ENCODE results near the gene EEFSEC.

Gene EEFSEC

GRCh38 chr3:128179484-128179819, 26.2 kb downstream of the EEFSEC start:
- DNase-seq (ENCODE audit: extremely low spot score) = no peak
- no peak for TF ChIP-seq ELF4 (IDR thresholded peaks at IDR 0.05)
- TF ChIP-seq PKNOX1 (IDR thresholded peaks at IDR 0.05) = no peak
- no peak for TF ChIP-seq SP1 (IDR thresholded peaks at IDR 0.05)
- TF ChIP-seq TARDBP (IDR thresholded peaks at IDR 0.05) = no peak
- no peak for TF ChIP-seq FOXK2 (IDR thresholded peaks at IDR 0.05)
- TF ChIP-seq ZNF384 (IDR thresholded peaks at IDR 0.05) = no peak
- no peak for TF ChIP-seq CTBP1 (IDR thresholded peaks at IDR 0.05; ENCODE audit: borderline replicate concordance)
- no peak for TF ChIP-seq NFRKB (IDR thresholded peaks at IDR 0.05)
- no peak for TF ChIP-seq LEF1 (IDR thresholded peaks at IDR 0.05; ENCODE audit: borderline replicate concordance)
- no peak for TF ChIP-seq ARNT (IDR thresholded peaks at IDR 0.05)
- no peak for TF ChIP-seq BHLHE40 (IDR thresholded peaks at IDR 0.05; ENCODE audit: borderline replicate concordance)
- no peak for TF ChIP-seq FOXM1 (IDR thresholded peaks at IDR 0.05; ENCODE audit: borderline replicate concordance)
- no peak for TF ChIP-seq SUZ12 (IDR thresholded peaks at IDR 0.05)
- TF ChIP-seq L3MBTL2 (conservative IDR thresholded peaks at IDR 0.05) = no peak
- TF ChIP-seq HDGF (IDR thresholded peaks at IDR 0.05; ENCODE audit: borderline replicate concordance) = no peak
- TF ChIP-seq FOXA1 (IDR thresholded peaks at IDR 0.05) = no peak
- ChIA-PET POLR2A (no interaction called here), CTCF (no interaction called here)

- TF ChIP-seq HDGF (IDR thresholded peaks at IDR 0.05; ENCODE audit: borderline replicate concordance) = no peak
- no peak for TF ChIP-seq SP1 (IDR thresholded peaks at IDR 0.05)
- no peak for TF ChIP-seq FOXM1 (IDR thresholded peaks at IDR 0.05; ENCODE audit: borderline replicate concordance)
- no peak for TF ChIP-seq PKNOX1 (IDR thresholded peaks at IDR 0.05)
- DNase-seq (ENCODE audit: extremely low spot score) = no peak
- CTCF ChIA-PET = no interaction called here
- POLR2A ChIA-PET = no interaction called here
These were observed 27.2 kb downstream of the EEFSEC start for GRCh38 chr3:128180436-128180835.

GRCh38 chr3:128180913-128181312, 27.6 kb downstream of the EEFSEC start:
- ChIA-PET CTCF (no interaction called here), POLR2A (no interaction called here)
- no peak for DNase-seq (ENCODE audit: extremely low spot score)
- TF ChIP-seq L3MBTL2 (conservative IDR thresholded peaks at IDR 0.05) (no peak), FOXK2 (IDR thresholded peaks at IDR 0.05) (no peak), LEF1 (IDR thresholded peaks at IDR 0.05; ENCODE audit: borderline replicate concordance) (no peak), CTBP1 (IDR thresholded peaks at IDR 0.05; ENCODE audit: borderline replicate concordance) (no peak), SP1 (IDR thresholded peaks at IDR 0.05) (no peak)

- TF ChIP-seq SUZ12 (IDR thresholded peaks at IDR 0.05) (no peak), ARNT (IDR thresholded peaks at IDR 0.05) (no peak), SP1 (IDR thresholded peaks at IDR 0.05) (no peak), ZNF384 (IDR thresholded peaks at IDR 0.05) (no peak), L3MBTL2 (conservative IDR thresholded peaks at IDR 0.05) (no peak), FOXM1 (IDR thresholded peaks at IDR 0.05; ENCODE audit: borderline replicate concordance) (no peak), FOXA1 (IDR thresholded peaks at IDR 0.05) (no peak), HDGF (IDR thresholded peaks at IDR 0.05; ENCODE audit: borderline replicate concordance) (no peak), NFRKB (IDR thresholded peaks at IDR 0.05) (no peak), ELF4 (IDR thresholded peaks at IDR 0.05) (no peak)
- ChIA-PET POLR2A (no interaction called here), CTCF (no interaction called here)
- DNase-seq (ENCODE audit: extremely low spot score) = no peak
These were observed 29.4 kb downstream of the EEFSEC start for GRCh38 chr3:128182656-128183055.

GRCh38 chr3:128185630-128186447, 32.6 kb downstream of the EEFSEC start:
- no peak for DNase-seq (ENCODE audit: extremely low spot score)
- ChIA-PET CTCF (no interaction called here), POLR2A (no interaction called here)
- TF ChIP-seq BHLHE40 (IDR thresholded peaks at IDR 0.05; ENCODE audit: borderline replicate concordance) (no peak), HDGF (IDR thresholded peaks at IDR 0.05; ENCODE audit: borderline replicate concordance) (no peak), FOXK2 (IDR thresholded peaks at IDR 0.05) (no peak), LEF1 (IDR thresholded peaks at IDR 0.05; ENCODE audit: borderline replicate concordance) (no peak), L3MBTL2 (conservative IDR thresholded peaks at IDR 0.05) (no peak), TARDBP (IDR thresholded peaks at IDR 0.05) (no peak)

GRCh38 chr3:128187495-128187894, 34.2 kb downstream of the EEFSEC start:
- POLR2A ChIA-PET = no interaction called here
- no peak for DNase-seq (ENCODE audit: extremely low spot score)

More at GRCh38 chr3:128187495-128187894, 34.2 kb downstream of the EEFSEC start:
- no peak for TF ChIP-seq ZNF384 (IDR thresholded peaks at IDR 0.05)
- no peak for TF ChIP-seq HDGF (IDR thresholded peaks at IDR 0.05; ENCODE audit: borderline replicate concordance)
- TF ChIP-seq NFRKB (IDR thresholded peaks at IDR 0.05) = no peak
- TF ChIP-seq ELF4 (IDR thresholded peaks at IDR 0.05) = no peak
- TF ChIP-seq SUZ12 (IDR thresholded peaks at IDR 0.05) = no peak
- no peak for TF ChIP-seq SP1 (IDR thresholded peaks at IDR 0.05)
- TF ChIP-seq FOXA1 (IDR thresholded peaks at IDR 0.05) = no peak
- no peak for TF ChIP-seq LEF1 (IDR thresholded peaks at IDR 0.05; ENCODE audit: borderline replicate concordance)
- no peak for TF ChIP-seq FOXK2 (IDR thresholded peaks at IDR 0.05)
- TF ChIP-seq PKNOX1 (IDR thresholded peaks at IDR 0.05) = no peak
- no peak for TF ChIP-seq CTBP1 (IDR thresholded peaks at IDR 0.05; ENCODE audit: borderline replicate concordance)
- CTCF ChIA-PET = no interaction called here

All from HEK293T (cell line).